B cell (primary cell): ENCODE data around the gene RNF25. TPM values are rescaled to one million over a fixed set of nuclear protein-coding genes. Genes with fewer than 3 reads are reported as not detected.

ENCODE experiments used
- ATAC-seq: fragments of 200-7000 bp; cut with Tn5 transposase; one replicate; pipeline ENCODE4 v1.10.0; 2021; ENCODE audit warnings: low read depth, mild to moderate bottlenecking, moderate number of reproducible peaks, moderate library complexity
- CTCF ChIA-PET: fragments of 350-600 bp; sonication (Branson Sonifier 250); formaldehyde crosslinking; loops from one replicate; lab custom pipeline; 2021; ENCODE audit warnings: antibody characterized with exemption, inconsistent platforms; lab: Charles Lee
- POLR2A ChIA-PET: fragments of 350-600 bp; sonication (Branson Sonifier 250); formaldehyde crosslinking; loops from one replicate; lab custom pipeline; 2021; ENCODE audit warnings: antibody characterized with exemption; lab: Charles Lee
- DNase-seq: peaks from one replicate; pipeline ENCODE4 v3.0.0; 2013
- H2AFZ ChIP-seq: 2 replicates; pipeline ENCODE4 v1.6.1; 2012; ENCODE audit warnings: mild to moderate bottlenecking, low read depth, low read length; ENCODE audit not compliant: insufficient read depth, poor library complexity, severe bottlenecking
- H3K27ac ChIP-seq, 2 donors: 1 replicate in 1 of 2; 2 replicates in 1 of 2; pipeline ENCODE4 v1.5.1; 2012 to 2013; ENCODE audit warnings: low read length in 2 of 2, mild to moderate bottlenecking in 2 of 2, moderate library complexity in 1 of 2
- H3K27me3 ChIP-seq, 4 experiments: fragments of 200-600 bp in 1 of 4; sonication (generic) in 1 of 4; replicated peaks in 1 of 4; 1 replicate in 2 of 4; 2 replicates in 2 of 4; pipeline versions ENCODE4 v1.6.1 to v1.7.0; 2013 to 2016; ENCODE audit warnings: low read length in 3 of 4, mild to moderate bottlenecking in 2 of 4, mixed read lengths in 1 of 4, moderate library complexity in 1 of 4; ENCODE audit not compliant: insufficient read depth in 4 of 4, control insufficient read depth in 3 of 4; ENCODE audit errors: control extremely low read depth in 1 of 4
- H3K36me3 ChIP-seq, 2 experiments: replicated peaks in 1 of 2; 1 replicate in 1 of 2; 2 replicates in 1 of 2; pipeline versions ENCODE4 v1.6.1 to v1.7.1; 2013; ENCODE audit warnings: low read length in 1 of 2; ENCODE audit not compliant: insufficient read depth in 2 of 2, control insufficient read depth in 1 of 2; ENCODE audit errors: control extremely low read depth in 1 of 2, extremely low read depth in 1 of 2
- H3K4me1 ChIP-seq, 2 donors: fragments of 200-600 bp in 1 of 2; sonication (generic) in 1 of 2; 1 replicate in 1 of 2; 2 replicates in 1 of 2; pipeline versions ENCODE4 v1.5.1 to v1.6.1; 2013 to 2017; ENCODE audit warnings: low read length in 2 of 2; ENCODE audit not compliant: control insufficient read depth in 2 of 2, insufficient read depth in 2 of 2
- H3K4me2 ChIP-seq: replicated peaks from 2 replicates; pipeline ENCODE3; 2012; ENCODE audit warnings: mild to moderate bottlenecking, low read depth, low read length; ENCODE audit not compliant: poor library complexity, severe bottlenecking
- H3K4me3 ChIP-seq, 5 experiments: fragments of 200-600 bp in 1 of 5; sonication (generic) in 1 of 5; 1 replicate in 3 of 5; 2 replicates in 2 of 5; pipeline versions ENCODE4 v1.5.1 to v1.7.0; 2011 to 2016; ENCODE audit warnings: low read length in 4 of 5, mild to moderate bottlenecking in 4 of 5, low read depth in 2 of 5, control low read depth in 1 of 5, moderate library complexity in 1 of 5; ENCODE audit not compliant: insufficient read depth in 1 of 5; ENCODE audit errors: control extremely low read depth in 1 of 5, extremely low read depth in 1 of 5
- H3K79me2 ChIP-seq: fragments of 200-600 bp; sonication (generic); one replicate; pipeline ENCODE4 v1.6.0; 2016; ENCODE audit warnings: low read length; ENCODE audit not compliant: control insufficient read depth, insufficient read depth
- H3K9ac ChIP-seq: fragments of 200-600 bp; sonication (generic); 2 replicates; pipeline ENCODE4 v1.6.1; 2017; ENCODE audit warnings: mild to moderate bottlenecking, low read length, moderate library complexity
- H3K9me3 ChIP-seq, 3 donors: one replicate each; pipeline versions ENCODE4 v1.6.1 to v1.7.1; 2013; ENCODE audit warnings: low read length in 2 of 3; ENCODE audit not compliant: control insufficient read depth in 2 of 3, insufficient read depth in 1 of 3; ENCODE audit errors: control extremely low read depth in 1 of 3
- H4K20me1 ChIP-seq: 2 replicates; pipeline ENCODE4 v1.6.0; 2012; ENCODE audit warnings: mild to moderate bottlenecking, low read length; ENCODE audit not compliant: insufficient read depth, control insufficient read depth, poor library complexity, severe bottlenecking
- H3K27ac Mint-ChIP-seq: one replicate; pipeline ENCODE4 v1.8.0; 2021; ENCODE audit warnings: mixed read lengths
- H3K27me3 Mint-ChIP-seq: one replicate; pipeline ENCODE4 v1.8.0; 2021; ENCODE audit warnings: mixed read lengths
- H3K4me1 Mint-ChIP-seq: one replicate; pipeline ENCODE4 v1.8.0; 2021; ENCODE audit warnings: mixed read lengths
- H3K4me3 Mint-ChIP-seq: one replicate; pipeline ENCODE4 v1.8.0; 2021; ENCODE audit warnings: mixed read lengths
- H3K9me3 Mint-ChIP-seq: one replicate; pipeline ENCODE4 v1.8.0; 2022; ENCODE audit warnings: mixed read lengths; ENCODE audit not compliant: insufficient read depth
- CTCF ChIP-seq: fragments of 200-600 bp; IDR thresholded peaks from one replicate; pipeline ENCODE4 v1.8.0; 2022; ENCODE audit warnings: antibody characterized with exemption, mild to moderate bottlenecking
- EZH2 ChIP-seq: IDR thresholded peaks from 2 replicates; pipeline ENCODE4 v1.6.1; 2012; ENCODE audit warnings: borderline replicate concordance, low read depth, mild to moderate bottlenecking, moderate library complexity, low read length; ENCODE audit not compliant: insufficient read depth, poor library complexity, severe bottlenecking
- WGBS: methylation state at CpG from one replicate; pipeline ENCODE4 v1.1.5; 2013; ENCODE audit warnings: missing lambda C conversion rate; ENCODE audit not compliant: insufficient coverage; 5-methylcytosine and 5-hydroxymethylcytosine counted together
- intact Hi-C: fragments of 100-400 bp; cut with micrococcal nuclease; formaldehyde crosslinking; loops from one replicate; pipeline ENCODE4 v1.10.0; 2022
- polyA plus RNA-seq: library from polyadenylated mRNA; depleted of rRNA; stranded (reverse); fragments of >200 nt; gene quantifications from 2 replicates; pipeline ENCODE4 v1.2.3, GENCODE V29; 2012
- total RNA-seq, 2 donors: library from RNA; stranded (reverse); fragments of 120-200 nt in 1 of 2; gene quantifications; 1 replicate in 1 of 2; 2 replicates in 1 of 2; pipeline versions ENCODE4 v1.2.3 to v1.2.4, GENCODE V29; 2013 to 2022

The RNF25 gene
- total and polyA plus RNA-seq, 2 donors (not counting 1 experiment from before 2014, with no cell fraction given), result 31.7 to 35.6 TPM

GRCh38 chr2:218710334-218710686, 38.5 kb upstream of the RNF25 start:
- POLR2A ChIA-PET, result interaction anchor here (0.6 to 1.4 kb wide), 3 partner anchors 12 to 51 kb away, joined by 3 to 8 read pairs (median 4); partner anchors contain the start of genes BCS1L, RNF25, STK36 and ZNF142
- Mint-ChIP-seq H3K4me1 (peaks cover 26% of the 10 kb centered on the region), H3K27ac (peak overlapping the region; percentile 90), H3K4me3 (peak overlapping the region; percentile 95), H3K9me3 (no peaks in the 10 kb centered on the region), H3K27me3 (peaks cover 3% of the 10 kb centered on the region)
- Histone ChIP-seq H3K36me3 (no peaks in the 10 kb centered on the region), H2AFZ (peak overlapping the region; percentile 98), H3K4me1 (peaks cover 18 to 21% of the 10 kb centered on the region in 2 donors), H3K9me3 (peaks cover 0 to 7% (median 0%) of the 10 kb centered on the region in 3 donors), H3K79me2 (peaks cover 33% of the 10 kb centered on the region), H3K4me3 (peak overlapping the region; percentile 21 to 47 (median 44)), H4K20me1 (no peaks in the 10 kb centered on the region), H3K27me3 (peaks cover 0 to 2% (median 0%) of the 10 kb centered on the region in 4 experiments), H3K27ac (no peak overlapping the region), H3K9ac (peak overlapping the region; percentile 89), H3K4me2 (peak overlapping the region; percentile 94)
- no peak for ATAC-seq
- DNase-seq, result no peak
- 60% methylated on average over 14 of the region's 14 CpGs for WGBS
- CTCF ChIA-PET, result interaction anchor here (0.6 to 4.3 kb wide), 10 partner anchors 23 to 590 kb away, joined by 3 to 17 read pairs (median 4); partner anchors contain the start of genes BCS1L, RNF25, STK36 and ZNF142
- intact Hi-C loops, result loop anchor here (1.0 to 10.0 kb wide), 9 partner anchors 38 to 494 kb away; partner anchors contain the start of genes ARPC2, BCS1L, CNOT9 and NHEJ1
- TF ChIP-seq CTCF, result no peak
- no peak for TF ChIP-seq EZH2

GRCh38 chr2:218709908-218710307, 38.1 kb upstream of the RNF25 start:
- 93% methylated on average over 4 of the region's 8 CpGs for WGBS
- CTCF ChIA-PET, result interaction anchor here (0.8 to 4.3 kb wide), 9 partner anchors 23 to 591 kb away, joined by 3 to 17 read pairs (median 4); partner anchors contain the start of genes BCS1L, RNF25, STK36 and ZNF142
- H3K4me2 ChIP-seq, result peak overlapping the region; percentile 94

More at GRCh38 chr2:218709908-218710307, 38.1 kb upstream of the RNF25 start:
- no peak for TF ChIP-seq EZH2
- no peak for TF ChIP-seq CTCF
- DNase-seq (no peak), ATAC-seq (no peak)
- no peaks in the 10 kb centered on the region for H3K36me3 ChIP-seq
- H4K20me1 ChIP-seq, result no peaks in the 10 kb centered on the region
- H3K79me2 ChIP-seq, result peaks cover 29% of the 10 kb centered on the region
- Mint-ChIP-seq H3K27me3 (peaks cover 3% of the 10 kb centered on the region), H3K4me3 (peak overlapping the region; percentile 39), H3K27ac (no peak overlapping the region), H3K9me3 (no peaks in the 10 kb centered on the region), H3K4me1 (peaks cover 26% of the 10 kb centered on the region)
- peaks cover 0 to 7% (median 0%) of the 10 kb centered on the region in 3 donors for H3K9me3 ChIP-seq
- intact Hi-C loops, result loop anchor here (1.0 to 10.0 kb wide), 9 partner anchors 38 to 493 kb away; partner anchors contain the start of genes ARPC2, BCS1L, CNOT9 and NHEJ1
- H3K27ac ChIP-seq, result no peak overlapping the region
- H3K4me3 ChIP-seq, result peak overlapping the region in 1 of 5 experiments; percentile 47
- peaks cover 0 to 2% (median 0%) of the 10 kb centered on the region in 4 experiments for H3K27me3 ChIP-seq
- H3K4me1 ChIP-seq, result peaks cover 18 to 21% of the 10 kb centered on the region in 2 donors
- H3K9ac ChIP-seq, result no peak overlapping the region
- H2AFZ ChIP-seq, result peak overlapping the region; percentile 98
- POLR2A ChIA-PET, result interaction anchor here (0.5 to 1.4 kb wide), 3 partner anchors 38 to 188 kb away, joined by 4 to 8 read pairs (median 4); partner anchors contain the start of genes BCS1L, RNF25, STK36 and ZNF142
